Measurements from ENCODE around the gene SAMD9L.

- TF ChIP-seq EZH2 (IDR thresholded peaks at IDR 0.05; ENCODE audit: borderline replicate concordance, low read depth, low read length, poor library complexity, severe bottlenecking), result no peak
- no peak for TF ChIP-seq CTCF (conservative IDR thresholded peaks at IDR 0.05; ENCODE audit: low read depth, low read length)
These were observed 2.1 kb downstream of the SAMD9L start for GRCh38 chr7:93146036-93146435.

Measured in A673 (cell line).